Body of pancreas (tissue), 4 donors: ENCODE measurements around the gene GNB1L.

Experiments
- CTCF ChIP-seq, 7 experiments: fragments of 450-650 bp in 4 of 7; fragments of 200-600 bp in 3 of 7; sonication (generic) in 3 of 7; IDR thresholded peaks; one replicate each; pipeline ENCODE4 v1.5.1; 2016 to 2019; ENCODE audit warnings: antibody characterized with exemption in 7 of 7
- POLR2A ChIP-seq, 3 donors: fragments of 450-650 bp; IDR thresholded peaks; one replicate each; pipeline ENCODE4 v1.6.1; 2016; ENCODE audit warnings: antibody characterized with exemption in 3 of 3, mild to moderate bottlenecking in 2 of 3

- no peak for TF ChIP-seq POLR2A (IDR thresholded peaks at IDR 0.05)
- TF ChIP-seq CTCF (IDR thresholded peaks at IDR 0.05) = no peak
Measured at GRCh38 chr22:19844377-19845053, 10.2 kb downstream of the GNB1L start.
